Progenitor cell of endocrine pancreas (in vitro differentiated cells): ENCODE data around the gene RELL1. TPM values are rescaled to one million over a fixed set of nuclear protein-coding genes. Genes with fewer than 3 reads are reported as not detected.
A peak's percentile ranks its signal among the peaks of the same experiment; 100 is the strongest.

Experiments used
- DNase-seq: peaks from one replicate; pipeline ENCODE4 v3.0.0; 2021; ENCODE audit warnings: low spot score; ENCODE audit not compliant: unreplicated experiment
- H3K27ac Mint-ChIP-seq: 2 replicates; pipeline ENCODE4 v1.8.0; 2021; ENCODE audit warnings: mild to moderate bottlenecking, moderate library complexity, mixed read lengths
- H3K27me3 Mint-ChIP-seq: 2 replicates; pipeline ENCODE4 v1.8.0; 2021; ENCODE audit warnings: mixed read lengths
- H3K36me3 Mint-ChIP-seq: 2 replicates; pipeline ENCODE4 v1.8.0; 2022; ENCODE audit warnings: mixed read lengths; ENCODE audit not compliant: insufficient read depth
- H3K4me1 Mint-ChIP-seq: 2 replicates; pipeline ENCODE4 v1.8.0; 2021; ENCODE audit warnings: low read depth, mixed read lengths
- H3K4me3 Mint-ChIP-seq: 2 replicates; pipeline ENCODE4 v1.8.0; 2021; ENCODE audit warnings: low read depth, mild to moderate bottlenecking, moderate library complexity, mixed read lengths
- H3K9me3 Mint-ChIP-seq: 2 replicates; pipeline ENCODE4 v1.8.0; 2021; ENCODE audit warnings: low read depth, mixed read lengths
- total RNA-seq: library from RNA; stranded (reverse); gene quantifications from 2 replicates; pipeline ENCODE4 v1.2.1, GENCODE V29; 2021
- TF ChIP-seq, protein P1 (sequence below): fragments of 200-600 bp; sonication (generic); IDR thresholded peaks from one replicate; pipeline ENCODE4 v1.5.0; 2021; ENCODE audit warnings: antibody characterized with exemption, mild to moderate bottlenecking; ENCODE audit not compliant: unreplicated experiment

The RELL1 gene
- total RNA-seq, 1 donor from 2014 or later = 33.6 TPM

DNA sequence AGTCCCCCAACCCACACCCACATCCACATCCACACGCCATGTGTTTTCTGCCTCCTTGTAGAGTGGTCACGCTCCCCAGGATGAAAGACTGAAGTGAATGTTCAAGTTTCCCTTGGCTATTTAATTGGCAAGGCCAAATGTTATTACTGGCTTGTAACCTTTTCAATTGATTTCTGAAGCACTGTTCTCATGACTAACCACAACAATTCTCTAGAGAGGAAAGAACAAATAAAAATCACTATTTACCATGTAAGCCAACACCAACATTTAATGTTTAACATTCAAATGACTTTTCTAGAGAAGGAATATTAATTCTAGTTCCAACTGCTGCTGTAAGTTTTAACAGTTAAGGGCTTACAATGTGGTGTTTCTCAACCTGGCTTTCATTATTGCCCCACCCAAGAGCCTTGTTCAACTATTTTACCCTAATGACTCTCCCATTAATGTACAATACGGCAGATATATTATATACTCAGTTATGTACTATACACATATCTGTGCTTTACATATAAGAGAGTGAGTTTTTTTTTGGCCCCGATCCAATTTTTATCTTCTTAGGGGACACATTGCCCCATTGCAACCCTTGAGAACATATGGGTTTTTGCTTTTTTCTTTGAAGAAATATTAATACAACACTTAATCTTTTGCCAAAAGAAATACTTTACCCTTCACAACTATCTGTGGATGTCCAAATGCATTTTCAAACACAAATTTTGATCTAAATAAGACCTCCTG lies 46.5 kb downstream of the RELL1 start:
- no peaks in the 10 kb centered on the region for H3K9me3 Mint-ChIP-seq
- H3K4me3 Mint-ChIP-seq = no peak overlapping the region
- no peak for DNase-seq
- peaks cover 24% of the 10 kb centered on the region for H3K4me1 Mint-ChIP-seq
- TF ChIP-seq, protein P1, sequence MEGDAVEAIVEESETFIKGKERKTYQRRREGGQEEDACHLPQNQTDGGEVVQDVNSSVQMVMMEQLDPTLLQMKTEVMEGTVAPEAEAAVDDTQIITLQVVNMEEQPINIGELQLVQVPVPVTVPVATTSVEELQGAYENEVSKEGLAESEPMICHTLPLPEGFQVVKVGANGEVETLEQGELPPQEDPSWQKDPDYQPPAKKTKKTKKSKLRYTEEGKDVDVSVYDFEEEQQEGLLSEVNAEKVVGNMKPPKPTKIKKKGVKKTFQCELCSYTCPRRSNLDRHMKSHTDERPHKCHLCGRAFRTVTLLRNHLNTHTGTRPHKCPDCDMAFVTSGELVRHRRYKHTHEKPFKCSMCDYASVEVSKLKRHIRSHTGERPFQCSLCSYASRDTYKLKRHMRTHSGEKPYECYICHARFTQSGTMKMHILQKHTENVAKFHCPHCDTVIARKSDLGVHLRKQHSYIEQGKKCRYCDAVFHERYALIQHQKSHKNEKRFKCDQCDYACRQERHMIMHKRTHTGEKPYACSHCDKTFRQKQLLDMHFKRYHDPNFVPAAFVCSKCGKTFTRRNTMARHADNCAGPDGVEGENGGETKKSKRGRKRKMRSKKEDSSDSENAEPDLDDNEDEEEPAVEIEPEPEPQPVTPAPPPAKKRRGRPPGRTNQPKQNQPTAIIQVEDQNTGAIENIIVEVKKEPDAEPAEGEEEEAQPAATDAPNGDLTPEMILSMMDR = no peak
- H3K27ac Mint-ChIP-seq = peak overlapping the region; percentile 17
- peaks cover 14% of the 10 kb centered on the region for H3K36me3 Mint-ChIP-seq
- H3K27me3 Mint-ChIP-seq = no peaks in the 10 kb centered on the region

GRCh38 chr4:37635155-37635554 lies 51.0 kb downstream of the RELL1 start:
- no peak for DNase-seq
- Mint-ChIP-seq H3K4me1 (peaks cover 5% of the 10 kb centered on the region), H3K27me3 (no peaks in the 10 kb centered on the region), H3K36me3 (peaks cover 29% of the 10 kb centered on the region), H3K4me3 (no peak overlapping the region), H3K27ac (no peak overlapping the region), H3K9me3 (no peaks in the 10 kb centered on the region)
- TF ChIP-seq, protein P1 = no peak

- peaks cover 33% of the 10 kb centered on the region for H3K36me3 Mint-ChIP-seq
- H3K4me3 Mint-ChIP-seq = no peak overlapping the region
Observed at GRCh38 chr4:37634180-37634579, 52.0 kb downstream of the RELL1 start.

GRCh38 chr4:37632836-37633235 lies 53.3 kb downstream of the RELL1 start:
- H3K27ac Mint-ChIP-seq = no peak overlapping the region
- H3K27me3 Mint-ChIP-seq = no peaks in the 10 kb centered on the region
- DNase-seq = no peak
- peaks cover 1% of the 10 kb centered on the region for H3K4me1 Mint-ChIP-seq
- no peak overlapping the region for H3K4me3 Mint-ChIP-seq
- H3K9me3 Mint-ChIP-seq = no peaks in the 10 kb centered on the region
- TF ChIP-seq, protein P1 = no peak
- peaks cover 38% of the 10 kb centered on the region for H3K36me3 Mint-ChIP-seq

More at GRCh38 chr4:37634180-37634579, 52.0 kb downstream of the RELL1 start:
- Mint-ChIP-seq H3K27ac (no peak overlapping the region), H3K27me3 (no peaks in the 10 kb centered on the region), H3K4me1 (peaks cover under 1% of the 10 kb centered on the region), H3K9me3 (no peaks in the 10 kb centered on the region)
- no peak for DNase-seq
- TF ChIP-seq, protein P1 = no peak

GRCh38 chr4:37631551-37631950 lies 54.6 kb downstream of the RELL1 start:
- Mint-ChIP-seq H3K4me3 (no peak overlapping the region), H3K4me1 (peaks cover 8% of the 10 kb centered on the region), H3K27ac (no peak overlapping the region), H3K36me3 (peaks cover 32% of the 10 kb centered on the region), H3K27me3 (no peaks in the 10 kb centered on the region), H3K9me3 (no peaks in the 10 kb centered on the region)
- no peak for DNase-seq
- TF ChIP-seq, protein P1 = no peak
